Gastrocnemius medialis (tissue), 4 donors: ENCODE data around the gene SCN9A.

ENCODE experiments used
- POLR2A ChIP-seq, 2 donors: fragments of 450-650 bp; IDR thresholded peaks; one replicate each; pipeline ENCODE4 v1.6.1; 2017; ENCODE audit warnings: antibody characterized with exemption in 2 of 2, mild to moderate bottlenecking in 2 of 2, moderate library complexity in 2 of 2
- TF ChIP-seq, protein P1 (sequence below), 5 experiments: fragments of 450-650 bp in 3 of 5; fragments of 200-600 bp in 2 of 5; sonication (generic) in 2 of 5; IDR thresholded peaks in 4 of 5; conservative IDR thresholded peaks in 1 of 5; 1 replicate in 4 of 5; 2 replicates in 1 of 5; pipeline ENCODE4 v1.5.1; 2016 to 2019; ENCODE audit warnings: antibody characterized with exemption in 5 of 5, mild to moderate bottlenecking in 3 of 5, moderate library complexity in 3 of 5

DNA sequence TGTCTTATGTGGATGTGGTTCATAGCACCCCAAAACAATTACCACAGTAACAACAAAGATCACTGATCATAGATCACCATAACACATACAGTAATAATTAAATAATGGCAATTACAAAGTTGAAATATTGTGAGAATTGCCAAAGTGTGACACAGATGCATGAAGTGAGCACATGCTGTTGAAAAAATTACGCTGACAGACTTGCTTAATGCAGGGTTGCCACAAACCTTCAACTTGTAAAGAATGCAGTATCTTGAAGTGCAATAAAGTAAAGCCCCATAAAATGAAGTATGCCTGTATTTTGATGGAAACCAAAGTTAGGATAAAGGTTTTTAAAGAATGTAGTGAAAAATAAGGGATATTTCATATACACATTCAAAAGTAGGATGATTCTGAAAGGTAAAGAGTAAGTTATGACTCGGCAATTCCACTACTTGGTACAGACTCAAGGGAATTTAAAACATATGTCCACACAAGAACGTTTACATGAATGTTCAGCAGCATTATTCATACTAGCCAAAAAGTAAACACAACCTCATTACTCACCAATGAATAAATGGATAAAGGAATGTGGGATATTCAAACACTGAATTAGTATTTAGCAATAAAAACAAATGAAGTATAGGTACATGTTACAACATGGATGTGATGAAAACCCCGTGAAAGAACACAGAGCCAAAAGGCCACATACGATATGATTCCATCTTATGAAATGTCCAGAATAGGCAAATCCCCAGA, 61.6 kb downstream of the SCN9A start:
- TF ChIP-seq, protein P1, sequence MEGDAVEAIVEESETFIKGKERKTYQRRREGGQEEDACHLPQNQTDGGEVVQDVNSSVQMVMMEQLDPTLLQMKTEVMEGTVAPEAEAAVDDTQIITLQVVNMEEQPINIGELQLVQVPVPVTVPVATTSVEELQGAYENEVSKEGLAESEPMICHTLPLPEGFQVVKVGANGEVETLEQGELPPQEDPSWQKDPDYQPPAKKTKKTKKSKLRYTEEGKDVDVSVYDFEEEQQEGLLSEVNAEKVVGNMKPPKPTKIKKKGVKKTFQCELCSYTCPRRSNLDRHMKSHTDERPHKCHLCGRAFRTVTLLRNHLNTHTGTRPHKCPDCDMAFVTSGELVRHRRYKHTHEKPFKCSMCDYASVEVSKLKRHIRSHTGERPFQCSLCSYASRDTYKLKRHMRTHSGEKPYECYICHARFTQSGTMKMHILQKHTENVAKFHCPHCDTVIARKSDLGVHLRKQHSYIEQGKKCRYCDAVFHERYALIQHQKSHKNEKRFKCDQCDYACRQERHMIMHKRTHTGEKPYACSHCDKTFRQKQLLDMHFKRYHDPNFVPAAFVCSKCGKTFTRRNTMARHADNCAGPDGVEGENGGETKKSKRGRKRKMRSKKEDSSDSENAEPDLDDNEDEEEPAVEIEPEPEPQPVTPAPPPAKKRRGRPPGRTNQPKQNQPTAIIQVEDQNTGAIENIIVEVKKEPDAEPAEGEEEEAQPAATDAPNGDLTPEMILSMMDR (IDR thresholded peaks at IDR 0.05 in 4 of 5, conservative IDR thresholded peaks at IDR 0.05 in 1 of 5): no peak
- no peak for TF ChIP-seq POLR2A (IDR thresholded peaks at IDR 0.05)
